Measurements from ENCODE around the gene ZNF775.

The ZNF775 gene

DNA sequence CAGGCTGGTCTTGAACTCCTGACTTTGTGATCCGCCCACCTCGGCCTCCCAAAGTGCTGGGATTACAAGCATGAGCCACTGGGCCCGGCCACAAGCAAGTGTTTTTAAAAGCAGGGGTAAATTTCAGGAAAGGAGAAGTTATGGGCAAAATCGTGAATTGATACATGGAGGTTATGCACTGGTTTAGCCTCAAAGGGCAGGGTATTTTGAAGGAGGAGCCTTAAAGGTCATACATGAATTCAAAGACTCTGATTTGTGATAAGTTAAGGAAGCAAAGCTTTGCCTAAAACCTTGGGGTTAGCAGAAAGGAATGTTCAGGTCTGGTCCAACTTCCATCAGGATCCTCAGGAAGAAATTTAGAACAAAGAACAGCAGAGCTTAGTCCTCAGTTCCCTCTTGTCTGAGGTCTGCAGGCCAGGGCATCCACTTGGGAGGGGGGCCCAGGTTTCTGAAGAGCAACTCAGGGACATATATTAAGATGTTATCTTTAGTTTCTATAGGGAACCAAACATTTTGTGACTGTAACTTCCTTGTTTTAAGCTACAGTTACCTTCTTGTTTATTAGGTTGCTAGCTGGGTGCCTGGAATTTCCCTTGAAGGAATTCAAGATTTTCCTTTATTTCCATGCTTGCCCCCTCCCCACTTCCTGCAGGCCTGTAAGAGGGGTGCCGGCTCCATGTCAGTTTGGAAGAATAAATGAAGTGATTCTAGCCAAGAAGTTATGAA lies 13.3 kb upstream of the ZNF775 start:
- no peak for ATAC-seq
- TF ChIP-seq TSHZ2 (CRISPR knock-in tag; IDR thresholded peaks at IDR 0.05) (no peak), ZNF8 (CRISPR knock-in tag; IDR thresholded peaks at IDR 0.05) (no peak), TCF4 (CRISPR knock-in tag; IDR thresholded peaks at IDR 0.05; ENCODE audit: borderline replicate concordance) (no peak), CREB5 (CRISPR knock-in tag; IDR thresholded peaks at IDR 0.05; ENCODE audit: low read depth) (no peak), CSDC2 (CRISPR knock-in tag; IDR thresholded peaks at IDR 0.05) (no peak), ZNF565 (CRISPR knock-in tag; conservative IDR thresholded peaks at IDR 0.05; ENCODE audit: low read depth) (no peak)
- TF ChIP-seq, protein P1, sequence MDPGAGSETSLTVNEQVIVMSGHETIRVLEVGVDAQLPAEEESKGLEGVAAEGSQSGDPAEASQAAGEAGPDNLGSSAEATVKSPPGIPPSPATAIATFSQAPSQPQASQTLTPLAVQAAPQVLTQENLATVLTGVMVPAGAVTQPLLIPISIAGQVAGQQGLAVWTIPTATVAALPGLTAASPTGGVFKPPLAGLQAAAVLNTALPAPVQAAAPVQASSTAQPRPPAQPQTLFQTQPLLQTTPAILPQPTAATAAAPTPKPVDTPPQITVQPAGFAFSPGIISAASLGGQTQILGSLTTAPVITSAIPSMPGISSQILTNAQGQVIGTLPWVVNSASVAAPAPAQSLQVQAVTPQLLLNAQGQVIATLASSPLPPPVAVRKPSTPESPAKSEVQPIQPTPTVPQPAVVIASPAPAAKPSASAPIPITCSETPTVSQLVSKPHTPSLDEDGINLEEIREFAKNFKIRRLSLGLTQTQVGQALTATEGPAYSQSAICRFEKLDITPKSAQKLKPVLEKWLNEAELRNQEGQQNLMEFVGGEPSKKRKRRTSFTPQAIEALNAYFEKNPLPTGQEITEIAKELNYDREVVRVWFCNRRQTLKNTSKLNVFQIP (CRISPR knock-in tag; IDR thresholded peaks at IDR 0.05; ENCODE audit: borderline replicate concordance, low read depth), result no peak

DNA sequence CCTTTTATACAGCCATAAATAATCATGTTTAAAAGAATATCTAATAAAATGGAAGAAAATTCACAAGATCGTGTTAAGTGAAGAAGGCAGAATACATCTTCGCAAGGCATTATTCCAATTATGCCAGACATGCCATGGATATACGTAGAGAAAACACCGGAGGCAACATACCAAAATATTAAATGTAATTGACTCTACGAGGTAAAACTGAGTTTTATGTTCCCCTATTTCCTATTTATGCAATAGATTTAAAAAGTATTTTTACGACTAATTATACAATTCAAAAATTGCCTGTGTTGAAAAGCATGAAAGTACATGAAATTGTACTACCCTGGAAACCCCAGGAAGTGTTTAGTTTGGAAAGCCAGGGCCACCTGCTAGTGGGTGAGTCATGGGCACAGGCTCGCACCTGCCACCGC lies 11.4 kb upstream of the ZNF775 start:
- 0 out of 2 replicates have a peak, but pooled peaks have one; percentile 6 for TF ChIP-seq GLIS3 (CRISPR knock-in tag; IDR thresholded peaks at IDR 0.05)
- TF ChIP-seq ESRRG (CRISPR knock-in tag; IDR thresholded peaks at IDR 0.05), result no peak
- peak; percentile 97 for TF ChIP-seq SNAI2 (CRISPR knock-in tag; IDR thresholded peaks at IDR 0.05)

DNA sequence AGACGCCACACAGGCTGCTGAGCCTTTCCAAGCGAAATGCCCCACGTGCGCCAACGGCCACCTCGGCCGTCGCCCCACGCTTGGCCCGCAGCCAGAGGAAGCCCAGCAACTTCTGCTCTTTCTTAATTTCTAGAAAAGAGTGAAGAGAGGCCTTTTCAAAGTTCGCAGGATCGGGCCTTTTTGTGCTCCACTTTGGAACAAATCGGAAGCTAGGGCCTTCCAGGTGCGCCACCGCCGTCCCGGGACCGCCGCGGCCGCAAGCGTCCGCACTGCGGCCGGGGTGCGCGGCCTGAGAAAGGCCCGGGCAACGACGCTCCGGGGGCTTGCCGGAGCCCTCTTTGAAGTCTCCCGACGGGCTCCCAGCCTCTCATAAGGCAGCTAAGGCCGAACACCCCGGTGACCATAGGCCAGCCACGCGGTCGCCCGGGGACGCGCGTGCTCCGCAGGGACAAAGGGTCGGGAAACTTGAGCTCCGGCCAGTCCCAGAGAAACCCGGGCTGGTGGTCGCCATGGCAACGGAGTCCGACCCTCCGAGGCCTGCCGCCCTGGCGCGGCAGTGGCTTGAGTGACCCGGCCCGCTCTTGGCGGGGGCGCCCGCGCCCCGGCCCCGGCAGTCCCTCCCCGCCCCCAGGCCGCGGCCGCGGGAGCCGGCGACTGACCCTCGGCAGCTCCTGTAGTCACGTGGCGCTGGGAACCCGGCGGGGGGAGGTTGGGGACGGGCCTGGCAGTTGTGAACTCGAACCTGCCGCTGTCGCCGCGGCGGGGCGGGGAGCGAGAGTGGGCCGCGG lies 10.8 kb upstream of the ZNF775 start, which contains the start of gene REPIN1:
Gene REPIN1, plus strand, starts transcription at position 727 of the 788 bp plus-strand sequence. CDS start 890 bp downstream, outside the sequence.
- ATAC-seq, result peak; percentile 56
- TF ChIP-seq PPARA (CRISPR knock-in tag; IDR thresholded peaks at IDR 0.05; ENCODE audit: borderline replicate concordance), result no peak
- 0 out of 2 replicates have a peak, but pooled peaks have one; percentile 32 for TF ChIP-seq CREB5 (CRISPR knock-in tag; IDR thresholded peaks at IDR 0.05; ENCODE audit: low read depth)
- peak; percentile 83 for TF ChIP-seq TSHZ2 (CRISPR knock-in tag; IDR thresholded peaks at IDR 0.05)
- 0 out of 2 replicates have a peak, but pooled peaks have one; percentile 21 for TF ChIP-seq ZC3H10 (CRISPR knock-in tag; IDR thresholded peaks at IDR 0.05)
- TF ChIP-seq ESRRG (CRISPR knock-in tag; IDR thresholded peaks at IDR 0.05), result no peak
- TF ChIP-seq ISL1 (CRISPR knock-in tag; IDR thresholded peaks at IDR 0.05), result 0 out of 2 replicates have a peak, but pooled peaks have one; percentile 30
- TF ChIP-seq, protein P1 (CRISPR knock-in tag; IDR thresholded peaks at IDR 0.05; ENCODE audit: borderline replicate concordance, low read depth), result no peak
- no peak for TF ChIP-seq TOX (CRISPR knock-in tag; IDR thresholded peaks at IDR 0.05; ENCODE audit: borderline replicate concordance)
- no peak for TF ChIP-seq OSR1 (CRISPR knock-in tag; IDR thresholded peaks at IDR 0.05)
- 0 out of 2 replicates have a peak, but pooled peaks have one; percentile 45 for TF ChIP-seq BACH2 (CRISPR knock-in tag; IDR thresholded peaks at IDR 0.05; ENCODE audit: borderline replicate concordance)
- TF ChIP-seq, protein P2, sequence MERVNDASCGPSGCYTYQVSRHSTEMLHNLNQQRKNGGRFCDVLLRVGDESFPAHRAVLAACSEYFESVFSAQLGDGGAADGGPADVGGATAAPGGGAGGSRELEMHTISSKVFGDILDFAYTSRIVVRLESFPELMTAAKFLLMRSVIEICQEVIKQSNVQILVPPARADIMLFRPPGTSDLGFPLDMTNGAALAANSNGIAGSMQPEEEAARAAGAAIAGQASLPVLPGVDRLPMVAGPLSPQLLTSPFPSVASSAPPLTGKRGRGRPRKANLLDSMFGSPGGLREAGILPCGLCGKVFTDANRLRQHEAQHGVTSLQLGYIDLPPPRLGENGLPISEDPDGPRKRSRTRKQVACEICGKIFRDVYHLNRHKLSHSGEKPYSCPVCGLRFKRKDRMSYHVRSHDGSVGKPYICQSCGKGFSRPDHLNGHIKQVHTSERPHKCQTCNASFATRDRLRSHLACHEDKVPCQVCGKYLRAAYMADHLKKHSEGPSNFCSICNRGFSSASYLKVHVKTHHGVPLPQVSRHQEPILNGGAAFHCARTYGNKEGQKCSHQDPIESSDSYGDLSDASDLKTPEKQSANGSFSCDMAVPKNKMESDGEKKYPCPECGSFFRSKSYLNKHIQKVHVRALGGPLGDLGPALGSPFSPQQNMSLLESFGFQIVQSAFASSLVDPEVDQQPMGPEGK (CRISPR knock-in tag; IDR thresholded peaks at IDR 0.05; ENCODE audit: borderline replicate concordance), result no peak
- TF ChIP-seq GLIS3 (CRISPR knock-in tag; IDR thresholded peaks at IDR 0.05), result no peak
- TF ChIP-seq, protein P3, sequence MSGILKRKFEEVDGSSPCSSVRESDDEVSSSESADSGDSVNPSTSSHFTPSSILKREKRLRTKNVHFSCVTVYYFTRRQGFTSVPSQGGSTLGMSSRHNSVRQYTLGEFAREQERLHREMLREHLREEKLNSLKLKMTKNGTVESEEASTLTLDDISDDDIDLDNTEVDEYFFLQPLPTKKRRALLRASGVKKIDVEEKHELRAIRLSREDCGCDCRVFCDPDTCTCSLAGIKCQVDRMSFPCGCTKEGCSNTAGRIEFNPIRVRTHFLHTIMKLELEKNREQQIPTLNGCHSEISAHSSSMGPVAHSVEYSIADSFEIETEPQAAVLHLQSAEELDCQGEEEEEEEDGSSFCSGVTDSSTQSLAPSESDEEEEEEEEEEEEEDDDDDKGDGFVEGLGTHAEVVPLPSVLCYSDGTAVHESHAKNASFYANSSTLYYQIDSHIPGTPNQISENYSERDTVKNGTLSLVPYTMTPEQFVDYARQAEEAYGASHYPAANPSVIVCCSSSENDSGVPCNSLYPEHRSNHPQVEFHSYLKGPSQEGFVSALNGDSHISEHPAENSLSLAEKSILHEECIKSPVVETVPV (CRISPR knock-in tag; IDR thresholded peaks at IDR 0.05), result no peak
- no peak for TF ChIP-seq RARB (CRISPR knock-in tag; IDR thresholded peaks at IDR 0.05)
- no peak; the same call in 1 of the 2 replicates for TF ChIP-seq TCF4 (CRISPR knock-in tag; IDR thresholded peaks at IDR 0.05; ENCODE audit: borderline replicate concordance)
- peak; percentile 39; the same call in 1 of the 2 replicates for TF ChIP-seq CSDC2 (CRISPR knock-in tag; IDR thresholded peaks at IDR 0.05)

More for the DNA sequence above, 11.4 kb upstream of the ZNF775 start:
- no peak for ATAC-seq
